Heart right ventricle (tissue), 16 donors: ENCODE measurements around the gene TRMT1L. TPM values are rescaled to one million over a fixed set of nuclear protein-coding genes. Genes with fewer than 3 reads are reported as not detected.
"Not testable (repeated sequence)": the region's sequence is repeated elsewhere in the genome, so short reads cannot be mapped to it uniquely, and the experiment has no call there.

ENCODE experiments used
- ATAC-seq, 8 donors: fragments of 200-7000 bp; cut with Tn5 transposase; one replicate each; pipeline ENCODE4 v1.9.1; 2020; ENCODE audit warnings: mild to moderate bottlenecking in 8 of 8, moderate library complexity in 8 of 8, moderate number of reproducible peaks in 1 of 8
- DNase-seq, 2 donors: peaks; one replicate each; pipeline ENCODE4 v3.0.0-alpha.2; 2020
- H3K27ac ChIP-seq, 10 donors: fragments of 200-600 bp; sonication (generic) in 2 of 10; one replicate each; pipeline versions ENCODE4 v1.5.0 to v1.8.0; 2020 to 2022; ENCODE audit warnings: mild to moderate bottlenecking in 3 of 10
- H3K27me3 ChIP-seq, 7 donors: fragments of 200-600 bp; one replicate each; pipeline ENCODE4 v1.8.0; 2021 to 2022; ENCODE audit warnings: mild to moderate bottlenecking in 2 of 7
- H3K36me3 ChIP-seq, 9 donors: fragments of 200-600 bp; sonication (generic) in 1 of 9; one replicate each; pipeline versions ENCODE4 v1.5.0 to v1.8.0; 2020 to 2022; ENCODE audit warnings: mild to moderate bottlenecking in 2 of 9
- H3K4me1 ChIP-seq, 9 donors: fragments of 200-600 bp; sonication (generic) in 1 of 9; one replicate each; pipeline versions ENCODE4 v1.5.0 to v1.8.0; 2020 to 2022; ENCODE audit warnings: mild to moderate bottlenecking in 4 of 9
- H3K4me3 ChIP-seq, 10 donors: fragments of 200-600 bp; sonication (generic) in 2 of 10; one replicate each; pipeline versions ENCODE4 v1.5.0 to v1.8.0; 2020 to 2022; ENCODE audit warnings: mild to moderate bottlenecking in 7 of 10, moderate library complexity in 2 of 10
- H3K9me3 ChIP-seq, 11 donors: fragments of 200-600 bp in 10 of 11; sonication (generic) in 2 of 11; one replicate each; pipeline versions ENCODE4 v1.5.0 to v1.8.0; 2013 to 2022; ENCODE audit warnings: mild to moderate bottlenecking in 2 of 11, control low read depth in 1 of 11, moderate library complexity in 1 of 11
- WGBS, 2 donors: extraction: QIAGEN DNeasy Blood & Tissue Kit; methylation state at CpG; one replicate each; pipeline ENCODE4 v1.1.7; 2013; ENCODE audit warnings: inconsistent platforms in 1 of 2; 5-methylcytosine and 5-hydroxymethylcytosine counted together
- intact Hi-C, 10 donors: fragments of 100-400 bp; cut with DNase I; formaldehyde crosslinking; loops; one replicate each; pipeline versions ENCODE4 v1.11.1 to v1.14.2; 2022
- long read RNA-seq, 3 donors: library from polyadenylated mRNA; unstranded; transcript quantifications; one replicate each; pipeline ENCODE4 v2.0.0, GENCODE V29; 2020 to 2021
- polyA plus RNA-seq, 2 donors: library from polyadenylated mRNA; stranded (reverse); fragments of 200-250 nt; gene quantifications; one replicate each; pipeline ENCODE4 v1.2.3, GENCODE V29; 2013
- total RNA-seq, 10 donors: library from RNA; stranded (reverse); fragmentation: NEBNext Ultra II Directional in 3 of 10; extraction: Animal tissue kit (Norgen Biotek cat#: 25700) in 3 of 10; gene quantifications; one replicate each; pipeline versions ENCODE4 v1.2.1 to v1.2.4, GENCODE V29; 2021 to 2023
- TF ChIP-seq, protein P1 (sequence below), 9 donors: fragments of 200-600 bp; sonication (generic) in 2 of 9; IDR thresholded peaks; one replicate each; pipeline versions ENCODE4 v1.5.0 to v1.8.0; 2021 to 2022; ENCODE audit warnings: antibody characterized with exemption in 9 of 9, mild to moderate bottlenecking in 5 of 9, moderate library complexity in 1 of 9
- donor health status: Arrhythmogenic right ventricular cardiomyopathy.
- donor health status: ischemic (EF 13 %, LVEDD 7.1; RV severe dilation, severe dysfunction).
- donor health status: healthy with polysubstance abuse.
- donor health status: DM: no; HTN: yes; CAD: no.
- donor health status: DM: no; HTN: no; CAD: no.
- donor health status: ischemic (EF 25% LVEDD 6.9; RV normal size, moderate dysfunction).
- donor health status: ischemic (EF 25% LVEDD 5.7; RV mildly dilated, moderate dysfunction).
- donor health status: healthy.
- donor health status: DM: yes; HTN: yes; CAD: no.
- donor health status: Ischemic cardiomyopathy.
- donor health status: ischemic (EF 35%, LVEDD 5.7; RV mildly dilated, moderate dysfunction).
- donor health status: nonischemic (EF 11% LVEDD 7.7; RV severe dilation, severe dysfunction).
- donor health status: DM: yes; HTN: yes; CAD: no.
- donor health status: PGD.
- donor health status: ischemic (EF 29% LVEDD 5.4; RV normal size, mild dysfunction).
- donor health status: nonischemic (EF 23%, LVEDD 6.1; RV moderate dilation, normal function).

The TRMT1L gene, protein sequence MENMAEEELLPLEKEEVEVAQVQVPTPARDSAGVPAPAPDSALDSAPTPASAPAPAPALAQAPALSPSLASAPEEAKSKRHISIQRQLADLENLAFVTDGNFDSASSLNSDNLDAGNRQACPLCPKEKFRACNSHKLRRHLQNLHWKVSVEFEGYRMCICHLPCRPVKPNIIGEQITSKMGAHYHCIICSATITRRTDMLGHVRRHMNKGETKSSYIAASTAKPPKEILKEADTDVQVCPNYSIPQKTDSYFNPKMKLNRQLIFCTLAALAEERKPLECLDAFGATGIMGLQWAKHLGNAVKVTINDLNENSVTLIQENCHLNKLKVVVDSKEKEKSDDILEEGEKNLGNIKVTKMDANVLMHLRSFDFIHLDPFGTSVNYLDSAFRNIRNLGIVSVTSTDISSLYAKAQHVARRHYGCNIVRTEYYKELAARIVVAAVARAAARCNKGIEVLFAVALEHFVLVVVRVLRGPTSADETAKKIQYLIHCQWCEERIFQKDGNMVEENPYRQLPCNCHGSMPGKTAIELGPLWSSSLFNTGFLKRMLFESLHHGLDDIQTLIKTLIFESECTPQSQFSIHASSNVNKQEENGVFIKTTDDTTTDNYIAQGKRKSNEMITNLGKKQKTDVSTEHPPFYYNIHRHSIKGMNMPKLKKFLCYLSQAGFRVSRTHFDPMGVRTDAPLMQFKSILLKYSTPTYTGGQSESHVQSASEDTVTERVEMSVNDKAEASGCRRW
- 10 to 100 TPM; 19.2 to 34.1 (median 26.7) TPM for total RNA-seq
- 1 to 10 TPM; 6.8 to 9.7 TPM for polyA plus RNA-seq
- long read RNA-seq, donor 1, full-length matches to known transcripts: 27 of 33 reads
- long read RNA-seq, donor 1, partial matches to known transcripts: 3 of 33 reads
- long read RNA-seq, donor 1, other reads (novel, unspliced or antisense): 3 of 33 reads
- long read RNA-seq, donor 2, full-length matches to known transcripts: 42 of 47 reads
- long read RNA-seq, donor 2, partial matches to known transcripts: 4 of 47 reads
- long read RNA-seq, donor 2, other reads (novel, unspliced or antisense): 1 of 47 reads
- long read RNA-seq, donor 3, full-length matches to known transcripts: 56 of 65 reads
- long read RNA-seq, donor 3, partial matches to known transcripts: 7 of 65 reads
- long read RNA-seq, donor 3, other reads (novel, unspliced or antisense): 2 of 65 reads

DNA sequence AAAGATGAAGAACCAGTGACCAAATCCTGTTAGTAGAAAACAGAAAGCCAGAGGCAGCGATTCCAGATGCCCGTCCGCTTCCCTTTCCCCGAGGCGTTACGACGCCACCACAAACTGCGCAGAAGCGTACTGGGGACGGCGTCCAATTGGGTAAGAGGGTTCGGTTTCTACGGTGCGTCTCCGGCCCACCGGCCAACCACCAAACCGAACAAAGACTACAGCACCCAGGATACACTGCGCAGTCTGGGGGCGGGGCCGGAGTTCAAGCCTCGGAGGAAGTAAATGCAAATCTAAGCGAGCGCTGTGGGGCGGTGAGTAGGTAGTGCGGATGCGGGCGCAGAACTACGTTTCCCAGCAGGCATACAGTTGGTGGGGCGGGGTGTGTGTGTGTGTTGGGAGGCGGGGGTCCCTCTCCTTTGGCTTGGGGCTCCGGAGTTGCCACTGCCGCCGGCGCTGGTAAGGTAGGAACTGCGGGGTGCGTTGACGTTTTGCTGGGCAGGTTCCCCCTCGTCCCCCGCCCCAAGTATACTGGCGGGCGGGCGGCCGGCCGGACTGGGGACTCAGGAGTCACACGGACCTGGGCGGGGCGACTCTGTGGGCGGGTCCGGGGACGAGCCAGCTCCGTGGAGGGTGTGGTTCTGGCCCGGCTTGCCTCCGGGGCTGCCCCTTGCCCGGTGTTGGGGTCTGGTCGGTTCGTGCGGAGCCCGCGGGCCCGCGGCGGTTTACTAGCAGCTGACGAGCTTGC, at the start of gene TRMT1L, which contains the start of gene SWT1:
TRMT1L (minus strand) TSS at position 100 of the 745 bp plus-strand sequence. CDS start 241 bp downstream, outside the sequence.
SWT1 (plus strand) TSS at position 314 of the 745 bp plus-strand sequence. CDS start 3,675 bp downstream, outside the sequence.
- Histone ChIP-seq H3K27ac (peak within 1 kb of the TSS; percentile 93 to 99 (median 97)), H3K4me1 (peaks cover 3 to 59% (median 39%) of the 10 kb centered on the region in 9 donors), H3K4me3 (peak within 1 kb of the TSS; percentile 71 to 95 (median 81)), H3K9me3 (no peaks in the 10 kb centered on the region), H3K36me3 (peaks cover 0 to 14% (median 0%) of the 10 kb centered on the region in 9 donors), H3K27me3 (no peaks in the 10 kb centered on the region)
- DNase-seq (peak; percentile 98 to 99), ATAC-seq (peak; percentile 95 to 99 (median 96))
- TF ChIP-seq, protein P1, sequence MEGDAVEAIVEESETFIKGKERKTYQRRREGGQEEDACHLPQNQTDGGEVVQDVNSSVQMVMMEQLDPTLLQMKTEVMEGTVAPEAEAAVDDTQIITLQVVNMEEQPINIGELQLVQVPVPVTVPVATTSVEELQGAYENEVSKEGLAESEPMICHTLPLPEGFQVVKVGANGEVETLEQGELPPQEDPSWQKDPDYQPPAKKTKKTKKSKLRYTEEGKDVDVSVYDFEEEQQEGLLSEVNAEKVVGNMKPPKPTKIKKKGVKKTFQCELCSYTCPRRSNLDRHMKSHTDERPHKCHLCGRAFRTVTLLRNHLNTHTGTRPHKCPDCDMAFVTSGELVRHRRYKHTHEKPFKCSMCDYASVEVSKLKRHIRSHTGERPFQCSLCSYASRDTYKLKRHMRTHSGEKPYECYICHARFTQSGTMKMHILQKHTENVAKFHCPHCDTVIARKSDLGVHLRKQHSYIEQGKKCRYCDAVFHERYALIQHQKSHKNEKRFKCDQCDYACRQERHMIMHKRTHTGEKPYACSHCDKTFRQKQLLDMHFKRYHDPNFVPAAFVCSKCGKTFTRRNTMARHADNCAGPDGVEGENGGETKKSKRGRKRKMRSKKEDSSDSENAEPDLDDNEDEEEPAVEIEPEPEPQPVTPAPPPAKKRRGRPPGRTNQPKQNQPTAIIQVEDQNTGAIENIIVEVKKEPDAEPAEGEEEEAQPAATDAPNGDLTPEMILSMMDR (IDR thresholded peaks at IDR 0.05): no peak
- intact Hi-C loops: loop anchor here in 8 of 10 donors (1.0 to 10.0 kb wide), 9 partner anchors 112 to 1218 kb away; partner anchors contain the start of genes RNF2 (in 6 of the 8), IVNS1ABP (in 2 of the 8), EDEM3 (in 1 of the 8) and ODR4 (in 1 of the 8)
- WGBS, 2 donors: 0% methylated on average over 63 of the region's 63 CpGs

DNA sequence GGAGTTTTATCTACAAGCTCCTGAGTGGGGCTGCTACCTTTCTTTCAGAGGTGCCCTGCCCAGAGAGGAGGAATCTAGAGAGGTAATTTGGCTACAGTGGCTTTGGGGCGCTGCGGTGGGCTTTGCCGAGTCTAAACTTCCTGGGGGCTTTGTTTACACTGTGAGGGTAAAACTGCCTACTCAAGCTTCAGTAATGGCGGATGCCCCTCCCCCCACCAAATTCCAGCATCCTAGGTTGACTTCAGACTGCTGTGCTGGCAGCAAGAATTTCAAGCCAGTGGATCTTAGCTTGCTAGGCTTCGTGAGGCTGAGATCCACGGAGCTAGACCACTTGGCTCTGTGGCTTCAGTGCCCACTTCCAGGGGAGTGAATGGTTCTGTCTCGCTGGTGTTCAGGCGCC, 44.1 kb upstream of the TRMT1L start:
- TF ChIP-seq, protein P1 (IDR thresholded peaks at IDR 0.05): no peak

DNA sequence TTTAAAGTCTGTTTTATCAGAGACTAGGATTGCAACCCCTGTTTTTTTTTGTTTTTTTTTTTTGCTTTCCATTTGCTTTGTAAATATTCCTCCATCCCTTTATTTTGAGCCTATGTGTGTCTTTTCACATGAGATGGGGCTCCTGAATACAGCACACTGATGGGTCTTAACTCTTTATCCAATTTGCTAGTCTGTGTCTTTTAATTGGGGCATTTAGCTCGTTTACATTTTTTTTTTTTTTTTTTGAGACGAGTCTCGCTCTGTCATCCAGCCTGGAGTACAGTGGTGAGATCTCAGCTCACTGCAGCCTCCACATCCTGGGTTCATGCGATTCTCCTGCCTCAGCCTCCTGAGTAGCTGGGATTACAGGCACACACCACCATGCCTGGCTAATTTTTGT, 42.0 kb upstream of the TRMT1L start:
- H3K4me3 ChIP-seq, intact Hi-C loops, H3K27ac ChIP-seq, H3K27me3 ChIP-seq, DNase-seq, H3K4me1 ChIP-seq, ATAC-seq: not testable (repeated sequence)
- 94 to 100% methylated on average over 4 of the region's 4 CpGs for WGBS, 2 donors
- Histone ChIP-seq H3K36me3 (peaks cover 0 to 70% (median 0%) of the 10 kb centered on the region in 9 donors), H3K9me3 (peaks cover 0 to 20% (median 0%) of the 10 kb centered on the region in 11 donors)

More for the DNA sequence above, 44.1 kb upstream of the TRMT1L start:
- 95% methylated on average over 8 of the region's 8 CpGs for WGBS, 2 donors
- peaks cover 0 to 16% (median 0%) of the 10 kb centered on the region in 11 donors for H3K9me3 ChIP-seq
- DNase-seq (no peak), ATAC-seq (no peak)
- intact Hi-C loops: no loop called here
- H3K27ac ChIP-seq: no peak overlapping the region
- H3K27me3 ChIP-seq: no peaks in the 10 kb centered on the region
- H3K4me1 ChIP-seq: no peaks in the 10 kb centered on the region
- H3K4me3 ChIP-seq: no peak overlapping the region
- peaks cover 0 to 76% (median 0%) of the 10 kb centered on the region in 9 donors for H3K36me3 ChIP-seq

DNA sequence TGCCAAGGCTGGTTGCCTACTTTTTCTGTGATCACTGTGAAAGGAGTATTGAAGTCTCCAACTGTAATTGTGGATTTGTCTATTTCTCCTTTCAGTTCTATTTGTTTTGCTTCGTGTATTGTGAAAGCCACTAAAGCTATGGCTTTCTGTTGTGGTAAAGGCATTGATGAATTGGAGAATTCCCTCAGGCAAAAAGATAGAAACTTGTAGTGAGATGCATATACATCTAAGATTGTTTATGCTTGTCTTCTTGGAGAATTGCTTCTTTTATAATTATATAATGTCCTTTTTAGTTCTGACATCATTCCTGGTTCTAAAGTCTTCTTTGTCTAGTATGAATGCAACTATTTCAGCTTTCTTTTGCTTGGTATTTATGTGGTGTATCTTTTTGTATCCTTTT, 37.0 kb upstream of the TRMT1L start:
- Histone ChIP-seq H3K27ac (no peak overlapping the region), H3K27me3 (no peaks in the 10 kb centered on the region), H3K4me1 (no peaks in the 10 kb centered on the region), H3K4me3 (no peak overlapping the region), H3K9me3 (peaks cover 0 to 18% (median 0%) of the 10 kb centered on the region in 11 donors), H3K36me3 (peaks cover 0 to 68% (median 13%) of the 10 kb centered on the region in 9 donors)
- WGBS, 2 donors: 90 to 97% methylated on average over 1 of the region's 1 CpG
- DNase-seq (no peak), ATAC-seq (no peak)
- intact Hi-C loops: no loop called here
- TF ChIP-seq, protein P1 (IDR thresholded peaks at IDR 0.05): no peak
